Jurkat, Clone E6-1 (cell line): ENCODE results near the gene IRX5. TPM values are rescaled to one million over a fixed set of nuclear protein-coding genes. Genes with fewer than 3 reads are reported as not detected.
A peak's percentile ranks its signal among the peaks of the same experiment; 100 is the strongest.

Source experiments
- DNase-seq: peaks from one replicate; pipeline ENCODE4 v3.0.0-alpha.2; 2011; ENCODE audit warnings: low read depth, low spot score
- H3K4me3 ChIP-seq: 2 replicates; pipeline ENCODE4 v1.5.1; 2011; ENCODE audit warnings: mild to moderate bottlenecking, low read length, control low read depth, moderate library complexity
- polyA plus RNA-seq: library from polyadenylated mRNA; unstranded; fragments of >200 nt; gene quantifications from one replicate; pipeline ENCODE4 v1.2.1, GENCODE V29; 2012; ENCODE audit warnings: missing spikeins; ENCODE audit not compliant: insufficient read length, insufficient read depth

The IRX5 gene
- polyA plus RNA-seq = 14.7 TPM

GRCh38 chr16:54930005-54930868 lies at the start of gene IRX5:
Gene IRX5, plus strand, starts transcription at chr16:54930865. Its CDS starts 334 bp downstream, at chr16:54931199.
- H3K4me3 ChIP-seq = peak within 1 kb of the TSS; percentile 69
- peak; percentile 92 for DNase-seq

- no peak overlapping the region for H3K4me3 ChIP-seq
- DNase-seq = no peak
Observed at GRCh38 chr16:54882556-54882955, 48.1 kb upstream of the IRX5 start.

GRCh38 chr16:54883358-54883757 lies 47.3 kb upstream of the IRX5 start:
- DNase-seq = no peak
- no peak overlapping the region for H3K4me3 ChIP-seq

GRCh38 chr16:54886078-54886477 lies 44.6 kb upstream of the IRX5 start:
- H3K4me3 ChIP-seq = no peak overlapping the region

DNA sequence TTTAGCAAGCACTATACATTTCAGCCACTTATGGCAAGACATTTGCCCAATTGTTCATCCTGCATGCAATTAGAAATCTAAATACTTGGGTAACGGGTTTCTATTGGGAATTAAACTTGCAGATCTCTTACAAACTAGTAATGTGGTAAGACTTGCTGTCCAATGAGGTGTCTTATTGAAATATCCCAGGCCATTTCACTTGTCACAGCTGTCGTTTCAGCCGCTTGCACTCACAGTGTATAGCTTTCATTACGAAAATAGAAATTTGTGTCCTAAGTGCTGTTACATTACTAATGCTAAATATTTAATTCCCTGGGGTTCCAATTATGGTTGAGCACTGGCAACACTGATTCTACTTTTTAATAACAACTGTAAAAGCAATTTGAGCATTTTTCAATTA lies 40.3 kb upstream of the IRX5 start:
- H3K4me3 ChIP-seq = no peak overlapping the region
- no peak for DNase-seq

More at GRCh38 chr16:54886078-54886477, 44.6 kb upstream of the IRX5 start:
- DNase-seq = no peak

- H3K4me3 ChIP-seq = no peak overlapping the region
- no peak for DNase-seq
Observed at GRCh38 chr16:54891346-54891745, 39.3 kb upstream of the IRX5 start.

DNA sequence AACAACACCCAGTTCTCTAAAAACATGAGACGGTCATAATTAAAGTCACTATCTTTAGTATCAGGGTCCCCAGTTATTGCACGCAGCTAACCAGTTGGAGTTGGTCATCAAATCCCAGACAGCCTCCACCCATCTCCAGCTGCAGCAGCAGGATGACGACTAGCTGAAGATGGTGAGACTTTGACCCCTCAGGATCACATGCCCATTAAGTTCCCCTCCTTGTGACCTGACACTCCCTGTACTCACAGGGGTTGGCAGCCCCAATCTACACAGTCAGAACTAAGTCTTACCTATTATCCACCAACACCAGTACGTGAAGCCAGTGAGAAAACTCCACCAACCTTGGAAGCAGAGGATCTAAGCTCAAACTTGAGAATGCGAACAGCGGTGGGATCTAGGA lies 37.7 kb upstream of the IRX5 start:
- H3K4me3 ChIP-seq = no peak overlapping the region
- DNase-seq = no peak

DNA sequence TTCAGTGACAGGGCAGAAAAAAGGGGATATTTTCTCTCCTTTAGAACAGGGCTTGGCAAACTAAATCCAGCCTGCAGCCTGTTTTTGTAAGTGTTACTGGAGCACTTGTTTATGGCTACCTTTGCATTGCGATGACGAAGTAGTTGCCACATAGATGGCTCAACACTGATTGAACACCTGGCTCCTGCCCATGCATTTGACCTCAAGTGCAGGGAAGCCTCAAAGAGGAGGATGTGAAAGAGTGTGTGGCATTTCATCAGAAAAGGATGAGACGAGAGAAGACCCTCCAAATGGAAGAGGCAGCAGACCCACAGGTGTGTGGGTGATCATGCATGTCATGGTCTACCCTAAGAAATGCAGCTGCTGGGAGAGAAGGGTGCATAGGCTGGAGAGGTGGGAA lies 32.7 kb upstream of the IRX5 start:
- no peak overlapping the region for H3K4me3 ChIP-seq
- DNase-seq = no peak

- DNase-seq = no peak
- no peak overlapping the region for H3K4me3 ChIP-seq
Observed at GRCh38 chr16:54901606-54902005, 29.1 kb upstream of the IRX5 start.

GRCh38 chr16:54903047-54903446 lies 27.6 kb upstream of the IRX5 start:
- DNase-seq = no peak

GRCh38 chr16:54911079-54911478 lies 19.6 kb upstream of the IRX5 start:
- H3K4me3 ChIP-seq = no peak overlapping the region
- no peak for DNase-seq

More at GRCh38 chr16:54903047-54903446, 27.6 kb upstream of the IRX5 start:
- H3K4me3 ChIP-seq = no peak overlapping the region

DNA sequence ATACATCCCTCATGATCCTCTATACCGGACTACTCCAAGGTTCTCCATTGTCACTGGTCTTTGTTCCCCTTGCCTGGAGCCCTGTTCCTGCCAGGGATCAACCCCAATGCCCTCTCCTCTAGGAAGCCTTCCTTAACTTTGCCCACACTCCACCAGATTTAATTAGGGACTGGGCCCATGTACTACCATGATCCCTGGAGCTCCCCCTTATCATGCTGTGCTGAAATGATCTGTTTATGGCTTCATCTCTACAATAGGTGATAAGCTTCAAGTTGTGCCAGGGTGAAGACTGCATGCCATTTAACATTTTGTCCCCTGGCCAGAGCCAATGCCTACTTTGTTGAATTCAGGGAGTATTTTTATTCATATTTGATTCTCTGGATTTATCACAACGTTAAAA lies 17.9 kb upstream of the IRX5 start:
- no peak overlapping the region for H3K4me3 ChIP-seq
- no peak for DNase-seq

DNA sequence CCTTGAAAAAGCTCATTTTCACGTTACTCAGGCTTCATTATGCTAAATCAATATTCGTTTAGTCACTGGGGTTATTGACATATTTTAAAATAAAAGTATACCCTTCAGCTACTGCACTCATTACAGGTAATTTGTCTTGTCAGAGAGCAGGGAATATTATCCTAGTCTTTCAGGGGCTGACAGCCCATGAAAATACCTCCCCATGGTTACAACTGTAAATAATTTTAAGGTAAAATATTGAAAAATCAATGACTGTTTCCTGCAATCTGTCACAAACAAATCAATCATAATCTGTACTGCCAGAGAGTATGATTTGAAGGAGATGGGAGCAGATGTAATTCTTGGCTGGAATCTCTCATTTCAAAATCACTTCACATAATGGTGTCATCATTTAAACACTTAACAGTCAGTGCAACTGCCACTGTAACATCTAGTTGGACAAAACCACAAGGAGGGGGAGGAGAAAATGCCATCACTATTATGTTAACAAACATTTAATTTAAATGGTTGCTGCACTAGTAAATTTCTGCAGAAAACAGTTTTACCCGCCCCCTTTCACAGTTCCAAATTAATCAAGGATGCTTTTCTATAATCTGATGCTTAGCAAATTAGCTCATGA lies 9.3 kb upstream of the IRX5 start:
- no peak for DNase-seq
- H3K4me3 ChIP-seq = no peak overlapping the region

DNA sequence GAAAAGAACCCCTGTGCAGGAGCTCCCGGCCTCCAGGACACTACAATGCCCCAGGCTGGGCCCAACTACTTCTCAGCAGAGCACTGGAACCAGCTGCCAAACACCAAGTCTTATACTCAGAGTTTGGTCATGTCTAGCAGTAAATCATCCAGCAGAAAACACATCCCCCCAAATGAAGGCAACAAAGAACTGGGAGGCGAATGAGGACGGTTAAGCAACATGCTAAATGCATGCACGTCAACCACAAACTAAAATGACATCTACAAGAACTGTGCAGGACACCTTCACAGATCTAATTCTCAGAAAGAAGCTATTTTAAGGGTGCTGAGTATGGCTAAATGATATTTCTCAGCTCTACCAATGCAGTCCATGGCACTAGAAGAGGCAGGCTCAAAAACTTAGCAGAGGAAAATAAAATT lies 7.6 kb upstream of the IRX5 start:
- no peak overlapping the region for H3K4me3 ChIP-seq
- DNase-seq = no peak

GRCh38 chr16:54923988-54924387 lies 6.7 kb upstream of the IRX5 start:
- H3K4me3 ChIP-seq = no peak overlapping the region
- DNase-seq = no peak

GRCh38 chr16:54926166-54926838 lies 4.4 kb upstream of the IRX5 start:
- peak overlapping the region; percentile 90 for H3K4me3 ChIP-seq
- no peak for DNase-seq

DNA sequence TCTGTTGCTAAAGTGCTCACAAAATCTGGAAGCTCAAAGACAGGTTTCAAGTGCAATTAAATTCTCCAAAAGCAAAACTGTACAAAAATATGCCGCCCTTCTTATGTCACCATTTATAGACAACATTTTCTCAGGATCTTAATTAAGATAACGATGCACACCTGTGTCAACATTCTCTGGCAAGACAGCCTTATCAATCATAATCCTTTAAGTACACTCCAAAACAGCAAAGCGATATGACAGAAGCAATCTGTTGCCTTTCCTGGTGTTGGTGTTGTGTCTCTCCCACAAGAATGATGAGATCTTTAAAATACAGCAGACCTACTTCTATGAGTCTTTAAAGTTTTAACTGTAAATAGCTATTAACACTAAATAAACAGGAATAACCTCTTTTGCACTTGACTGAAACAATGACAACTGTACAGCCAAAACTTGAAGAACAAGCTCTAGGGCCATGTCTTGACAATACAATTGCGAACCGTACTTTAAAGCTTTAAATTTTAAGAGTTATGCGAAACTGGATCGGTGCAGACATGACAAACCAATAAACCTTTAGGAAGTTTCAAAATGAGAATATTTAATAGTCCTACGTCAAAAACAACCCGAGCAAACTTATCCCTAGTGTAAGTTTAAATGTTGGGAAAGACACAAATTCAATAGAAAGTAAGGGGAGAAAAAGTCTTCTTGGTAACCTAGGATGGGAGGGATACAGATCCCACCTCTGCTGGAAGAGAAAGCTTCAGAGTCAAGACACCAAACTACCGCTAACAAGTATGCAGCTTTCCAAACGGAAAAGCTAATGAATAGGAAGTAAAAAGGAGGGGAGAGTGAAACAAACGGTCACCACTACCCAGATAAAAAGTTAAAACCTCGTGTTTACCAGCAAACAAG lies 3.3 kb upstream of the IRX5 start:
- H3K4me3 ChIP-seq = peak overlapping the region; percentile 90
- no peak for DNase-seq

GRCh38 chr16:54928016-54928356 lies 2.7 kb upstream of the IRX5 start:
- peak overlapping the region; percentile 90 for H3K4me3 ChIP-seq
- no peak for DNase-seq

DNA sequence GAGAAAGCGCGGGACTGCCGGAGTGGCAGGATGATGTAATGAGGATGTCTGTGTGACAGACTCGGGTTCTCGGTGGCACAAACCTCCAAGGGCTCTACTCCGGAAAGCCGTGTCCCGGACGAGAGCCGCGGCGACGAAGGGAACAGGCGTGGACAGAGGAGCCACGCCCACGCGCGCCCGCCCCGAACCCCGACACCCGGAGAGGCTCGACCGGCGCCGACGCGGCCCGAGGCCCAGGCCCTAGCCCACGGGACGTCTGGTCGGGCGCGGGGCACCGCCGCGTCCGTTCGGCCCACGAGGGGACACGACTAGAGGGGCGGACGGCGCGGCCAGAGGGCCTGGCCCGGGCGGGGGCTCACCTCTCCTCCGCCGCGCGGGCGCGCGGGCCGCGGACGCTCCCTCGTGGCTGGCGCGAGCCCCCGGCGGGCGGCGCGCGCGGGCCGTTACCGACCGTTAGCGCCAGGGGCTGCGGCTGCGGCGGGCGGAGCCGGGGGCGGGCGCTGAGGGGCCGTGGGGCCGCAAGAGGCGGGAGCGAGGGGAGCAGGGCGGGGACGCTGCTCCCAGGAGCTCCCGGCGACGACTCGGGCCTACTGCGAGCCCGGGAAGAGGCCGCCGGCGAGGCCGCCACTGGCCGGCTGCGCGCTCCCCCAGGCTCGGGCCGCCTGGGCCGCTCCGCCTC lies 2.1 kb upstream of the IRX5 start:
- H3K4me3 ChIP-seq = peak overlapping the region; percentile 90
- DNase-seq = peak; percentile 80
